HL-60 (cell line): ENCODE measurements around the gene FOXP1.

Experiments used
- CTCF ChIP-seq: IDR thresholded peaks from one replicate; pipeline ENCODE4 v1.5.1; 2011; ENCODE audit warnings: low read length, control low read depth, inconsistent platforms; ENCODE audit not compliant: insufficient read depth
- GABPA ChIP-seq: IDR thresholded peaks from 2 replicates; pipeline ENCODE4 v1.6.1; 2012; ENCODE audit warnings: low read depth

DNA sequence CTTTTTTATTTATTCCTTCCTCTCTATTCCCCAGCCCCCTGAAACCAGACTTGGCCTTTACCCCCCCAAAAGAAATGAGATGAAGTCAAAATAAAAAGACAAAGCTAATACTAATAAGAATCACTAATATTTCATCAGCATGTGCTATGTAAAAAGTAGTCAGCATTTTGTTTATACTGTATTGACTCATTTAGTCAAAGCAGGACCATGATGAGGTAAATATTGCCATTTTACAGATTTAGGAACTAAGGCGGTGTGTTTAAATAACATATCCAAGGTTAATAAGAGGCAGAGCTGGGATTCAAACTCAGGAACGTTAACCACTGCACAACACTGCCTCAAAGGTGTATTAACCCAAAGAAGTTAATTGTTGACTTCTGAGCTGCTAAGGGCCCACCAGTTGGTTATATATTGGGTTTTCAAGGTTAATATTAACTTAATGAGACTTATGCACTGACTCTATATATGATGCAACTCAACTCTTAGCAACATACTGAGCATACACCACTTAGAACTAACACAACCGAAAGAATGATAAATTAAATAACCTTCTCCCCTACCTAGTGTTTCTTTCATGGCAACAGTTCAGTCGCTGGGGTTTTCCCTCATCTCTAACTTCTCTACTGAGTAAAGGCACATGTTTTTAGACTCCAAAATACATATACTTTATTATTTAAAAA, 34.7 kb downstream of the FOXP1 start:
- TF ChIP-seq CTCF (no peak), GABPA (no peak)
